HG02885 (cell line): Measurements from ENCODE around the gene GDF9.

Source experiments
- ATAC-seq: cut with Tn5 transposase; IDR thresholded peaks from one replicate; pipeline ENCODE4 v1.9.1; 2021; ENCODE audit warnings: mild to moderate bottlenecking; ENCODE audit not compliant: unreplicated experiment, poor library complexity

GDF9 gene

GRCh38 chr5:132822650-132823480 is 43.4 kb downstream of the GDF9 start:
- ATAC-seq, result no peak

- ATAC-seq, result no peak
Measured at GRCh38 chr5:132821791-132822190, 44.5 kb downstream of the GDF9 start.

GRCh38 chr5:132821350-132821749 is 44.9 kb downstream of the GDF9 start:
- ATAC-seq, result no peak

- peak; percentile 86 for ATAC-seq
Measured at GRCh38 chr5:132820162-132820754, 46.0 kb downstream of the GDF9 start.

- ATAC-seq, result no peak
Measured at GRCh38 chr5:132819468-132819867, 46.8 kb downstream of the GDF9 start.

- no peak for ATAC-seq
Measured at GRCh38 chr5:132817011-132817410, 49.3 kb downstream of the GDF9 start.

GRCh38 chr5:132816554-132816953 is 49.7 kb downstream of the GDF9 start:
- no peak for ATAC-seq

- ATAC-seq, result no peak
Measured at GRCh38 chr5:132816083-132816482, 50.2 kb downstream of the GDF9 start.

GRCh38 chr5:132815454-132815853 is 50.8 kb downstream of the GDF9 start:
- ATAC-seq, result no peak

- no peak for ATAC-seq
Measured at GRCh38 chr5:132814503-132815294, 51.6 kb downstream of the GDF9 start.

GRCh38 chr5:132813599-132814502 is 52.4 kb downstream of the GDF9 start:
- ATAC-seq, result no peak

GRCh38 chr5:132812781-132813598 is 53.3 kb downstream of the GDF9 start, which contains the start of gene SOWAHA:
Gene SOWAHA, plus strand, starts transcription at chr5:132813302. Its CDS starts 320 bp downstream, at chr5:132813622.
- ATAC-seq, result no peak

GRCh38 chr5:132812123-132812765 is 54.0 kb downstream of the GDF9 start:
- ATAC-seq, result no peak
